GM18951 (cell line): Measurements from ENCODE around the gene OPRM1.

Source experiments
- POLR2A ChIP-seq: IDR thresholded peaks from 4 replicates; pipeline ENCODE4 v1.6.1; 2011; ENCODE audit warnings: mild to moderate bottlenecking; ENCODE audit not compliant: insufficient read length, insufficient read depth; ENCODE audit errors: extremely low read depth
- in situ Hi-C: fragments of 300-500 bp; cut with MboI; formaldehyde crosslinking; loops from one replicate; pipeline ENCODE4 v1.12.0; 2022; ENCODE audit warnings: low sequenced_read_pairs, mixed read lengths, inconsistent platforms; ENCODE audit not compliant: unreplicated experiment

Gene OPRM1

DNA sequence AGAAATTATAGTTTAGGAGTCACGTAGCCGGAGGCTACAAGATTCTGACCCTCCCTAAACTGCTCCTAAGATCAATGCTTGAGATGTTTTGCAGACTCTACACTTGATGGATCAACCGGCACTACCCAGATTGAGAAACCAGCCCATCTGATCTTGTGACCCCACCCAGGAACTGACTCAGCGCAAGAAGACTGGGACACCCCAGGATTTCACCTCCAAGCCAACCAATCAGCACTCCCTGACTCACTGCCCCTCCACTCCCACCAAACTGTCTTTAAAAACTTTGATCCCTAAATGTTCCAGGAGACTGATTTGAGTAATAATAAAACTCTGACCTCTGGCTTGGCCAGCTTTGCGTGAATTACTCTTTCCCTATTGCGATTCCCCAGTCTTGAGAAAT lies 99.8 kb downstream of the OPRM1 start:
- TF ChIP-seq POLR2A = no peak
- in situ Hi-C loops = no loop called here

DNA sequence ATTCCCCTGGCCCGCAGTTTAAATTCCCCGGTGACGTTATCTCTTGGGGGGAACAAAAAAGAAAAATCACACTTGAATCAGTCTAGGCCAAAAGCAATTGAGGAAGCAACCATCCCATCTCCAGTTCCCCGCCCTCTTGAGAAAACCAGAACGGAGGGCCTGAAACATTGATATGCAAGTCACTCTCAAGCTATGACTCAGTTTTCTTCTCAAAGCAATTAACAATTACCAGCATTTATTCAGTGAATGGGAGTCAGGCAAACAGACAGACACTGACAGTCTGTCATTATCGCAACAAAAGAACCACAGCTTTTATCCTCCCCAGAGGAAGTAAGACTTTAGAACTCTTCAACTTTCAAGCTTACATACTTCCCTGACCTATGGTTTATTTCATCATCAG lies 100.9 kb downstream of the OPRM1 start:
- in situ Hi-C loops = no loop called here
- no peak for TF ChIP-seq POLR2A

DNA sequence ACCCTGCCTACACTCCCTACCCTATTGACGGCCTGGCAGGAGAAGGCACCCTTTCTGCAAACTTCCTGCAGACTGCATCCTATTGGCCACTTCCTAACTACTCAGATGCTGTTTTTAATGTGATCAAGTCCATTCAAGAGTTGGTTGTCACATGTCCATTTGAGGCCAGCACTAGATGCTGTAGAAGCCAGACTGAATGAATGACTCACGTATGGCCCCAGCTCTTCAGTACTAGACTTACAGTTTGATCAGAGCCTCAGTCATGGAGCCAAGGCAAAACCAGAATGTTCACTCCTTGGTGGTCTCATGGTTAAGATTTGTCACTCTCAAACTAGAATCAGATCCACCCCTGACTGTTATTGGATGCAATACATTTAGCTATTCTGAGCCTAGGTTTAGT lies 101.7 kb downstream of the OPRM1 start:
- in situ Hi-C loops = no loop called here
- TF ChIP-seq POLR2A = no peak

DNA sequence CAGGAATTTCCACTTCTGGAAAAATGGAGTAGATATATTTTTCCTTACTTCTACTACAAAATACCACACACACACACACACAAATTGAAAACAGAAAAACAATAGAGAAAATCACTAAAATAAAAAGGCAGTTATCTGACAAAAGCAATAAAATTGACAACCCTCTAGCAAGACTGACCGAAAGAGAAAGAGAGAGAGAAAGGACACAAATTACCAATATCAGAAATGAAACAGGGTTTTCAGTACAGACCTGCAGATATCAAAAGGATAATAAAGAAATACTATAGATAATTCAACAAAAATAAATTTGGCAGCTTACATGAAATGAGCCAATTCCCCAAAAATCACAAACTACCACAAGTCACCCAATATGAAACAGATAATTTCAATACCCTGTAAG lies 104.7 kb downstream of the OPRM1 start:
- in situ Hi-C loops = no loop called here
- no peak for TF ChIP-seq POLR2A

DNA sequence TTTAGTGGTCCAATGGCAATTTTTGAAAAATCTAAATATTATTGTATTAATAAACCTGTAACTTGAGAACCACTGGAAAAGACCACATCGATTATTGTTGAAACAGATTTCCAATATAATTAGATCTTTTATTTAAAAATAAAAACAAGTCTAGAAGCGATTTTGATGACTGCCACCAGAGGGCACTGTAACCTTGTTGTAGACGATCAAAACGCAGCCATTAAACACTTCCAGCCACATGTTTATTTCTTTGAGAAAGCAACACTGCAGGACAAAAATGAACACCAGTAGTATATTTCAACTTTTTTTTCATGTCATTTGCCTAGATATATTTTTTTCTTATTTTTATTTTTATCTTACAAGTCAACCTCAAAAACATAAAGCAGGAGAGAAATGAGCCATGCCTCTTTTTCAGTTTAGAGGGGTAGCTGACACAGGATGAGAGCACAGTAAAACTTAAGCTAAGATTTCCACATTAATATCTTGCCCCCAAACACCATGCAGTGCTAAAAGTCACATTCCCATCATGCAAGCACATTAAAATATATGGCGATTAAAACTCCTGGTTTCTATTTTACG lies 115.4 kb downstream of the OPRM1 start:
- in situ Hi-C loops = loop anchor here (10.0 kb wide), 1 partner anchor 120 kb away; no protein-coding TSS in a partner anchor
- TF ChIP-seq POLR2A = no peak

DNA sequence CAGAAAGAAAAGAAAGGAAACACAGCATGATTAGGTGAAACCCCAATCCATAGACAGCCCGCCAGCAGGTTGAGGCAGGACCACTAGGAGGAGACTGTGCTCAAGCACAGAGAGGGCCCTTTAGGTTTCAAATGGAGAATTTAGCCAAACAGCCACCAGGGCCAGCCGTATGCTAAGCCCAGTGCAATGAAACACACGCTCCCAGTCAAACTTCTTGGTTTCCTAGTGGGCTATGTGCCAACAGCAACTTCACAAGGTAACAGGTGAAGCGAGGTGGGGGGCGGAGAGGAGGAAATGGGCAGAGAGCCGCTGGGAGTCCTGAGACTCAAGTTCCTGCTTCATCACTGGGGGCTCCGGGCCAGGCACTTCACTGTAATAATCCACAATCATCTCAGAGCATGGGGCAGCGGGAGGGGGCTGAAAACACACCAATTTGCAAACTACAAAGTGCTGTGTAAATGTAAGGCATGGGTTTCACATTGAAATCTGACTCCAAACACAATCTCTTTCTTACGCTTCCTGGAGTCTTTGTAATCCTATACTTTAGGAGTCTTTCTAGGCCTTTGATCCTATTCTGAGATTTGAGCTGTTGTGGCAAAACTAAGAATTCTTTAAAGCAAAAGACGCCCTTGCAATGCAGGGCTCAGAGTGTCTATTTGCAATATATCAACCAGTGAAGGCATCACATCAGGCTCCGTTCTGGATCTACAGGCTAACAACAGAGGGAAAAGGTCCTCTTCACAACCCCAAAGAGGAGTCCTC lies 117.3 kb downstream of the OPRM1 start:
- peak; percentile 18 for TF ChIP-seq POLR2A
- in situ Hi-C loops = loop anchor here (10.0 kb wide), 1 partner anchor 118 kb away; no protein-coding TSS in a partner anchor

DNA sequence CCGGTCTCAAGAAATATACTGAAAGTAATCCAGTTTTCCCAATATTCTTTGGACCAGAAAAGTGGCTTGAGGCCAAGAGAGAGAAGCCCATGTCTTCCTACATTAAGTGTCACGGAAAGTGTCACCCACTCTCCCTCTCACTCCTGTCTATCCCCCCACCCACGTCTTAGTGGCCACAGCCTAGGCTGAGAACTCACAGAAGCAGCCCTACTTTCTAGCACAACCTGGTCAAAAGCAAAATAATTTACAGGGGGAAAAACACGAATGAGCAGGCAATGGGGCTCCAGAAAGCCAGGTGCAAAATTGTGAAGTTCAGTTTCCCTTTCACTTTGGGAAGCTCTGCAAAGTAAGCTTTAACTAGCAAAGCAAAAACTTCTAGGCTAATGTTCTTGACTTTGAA lies 118.0 kb downstream of the OPRM1 start:
- in situ Hi-C loops = loop anchor here (10.0 kb wide), 1 partner anchor 118 kb away; no protein-coding TSS in a partner anchor
- peak; percentile 29 for TF ChIP-seq POLR2A

DNA sequence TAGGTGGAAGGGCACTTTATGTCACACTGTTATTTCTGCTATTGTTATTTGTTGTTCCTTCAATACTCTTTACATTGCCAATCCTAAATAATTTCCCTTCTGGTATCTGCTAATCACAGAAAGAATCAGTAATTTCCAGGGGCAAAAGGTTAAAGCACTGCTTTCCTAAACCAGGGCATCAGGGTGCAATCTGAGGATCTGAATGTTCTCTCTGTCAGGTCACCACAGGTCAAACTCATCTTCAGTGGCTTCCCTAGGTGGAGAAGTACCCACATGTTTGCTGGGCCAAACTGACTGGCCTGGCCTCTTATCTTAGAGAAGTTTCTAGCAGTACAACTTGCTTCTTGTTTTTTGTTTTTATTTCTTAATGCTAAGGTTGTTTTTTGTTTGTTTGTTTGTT lies 118.7 kb downstream of the OPRM1 start:
- no peak for TF ChIP-seq POLR2A
- in situ Hi-C loops = loop anchor here (10.0 kb wide), 1 partner anchor 117 kb away; no protein-coding TSS in a partner anchor

DNA sequence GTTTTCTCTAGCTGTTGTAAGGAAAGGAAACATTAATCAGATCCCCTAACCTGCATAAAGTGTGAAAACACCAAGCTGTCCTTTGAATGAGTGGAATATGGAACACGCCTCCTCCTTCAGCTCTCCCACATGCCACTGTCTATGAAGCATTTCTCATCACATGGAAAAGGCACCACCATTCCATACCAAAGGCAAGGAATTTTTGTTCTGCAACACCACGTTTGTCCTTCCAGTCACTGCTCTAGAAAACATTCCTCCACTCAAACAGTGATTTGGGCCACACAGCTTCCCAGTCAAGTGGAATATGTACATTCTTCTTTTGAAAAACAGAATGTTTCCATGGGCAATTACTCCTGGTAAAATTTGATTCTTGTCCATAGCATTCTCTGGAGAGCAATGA lies 120.1 kb downstream of the OPRM1 start:
- in situ Hi-C loops = loop anchor here (10.0 kb wide), 1 partner anchor 116 kb away; no protein-coding TSS in a partner anchor
- TF ChIP-seq POLR2A = no peak

DNA sequence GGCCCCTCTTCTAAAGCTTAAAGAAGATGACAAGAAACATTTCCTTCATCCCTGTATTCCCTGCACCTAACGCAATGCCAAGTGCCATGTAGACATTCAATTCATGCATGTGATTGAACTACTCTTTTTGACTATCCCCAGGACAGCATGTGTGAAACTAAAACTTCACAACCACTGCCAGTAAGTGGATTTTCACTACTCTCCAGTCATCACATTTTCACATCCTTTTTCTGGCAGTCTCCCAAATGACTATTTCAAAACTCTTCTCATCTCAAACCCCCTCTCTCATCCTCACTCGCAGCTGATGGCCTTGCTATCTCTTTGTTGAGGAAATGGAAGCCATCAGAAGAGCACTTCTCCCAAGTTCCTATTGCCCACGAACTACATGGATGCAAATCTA lies 122.6 kb downstream of the OPRM1 start:
- TF ChIP-seq POLR2A = no peak
- in situ Hi-C loops = loop anchor here (5.0 kb wide), 1 partner anchor 201 kb away; no protein-coding TSS in a partner anchor

DNA sequence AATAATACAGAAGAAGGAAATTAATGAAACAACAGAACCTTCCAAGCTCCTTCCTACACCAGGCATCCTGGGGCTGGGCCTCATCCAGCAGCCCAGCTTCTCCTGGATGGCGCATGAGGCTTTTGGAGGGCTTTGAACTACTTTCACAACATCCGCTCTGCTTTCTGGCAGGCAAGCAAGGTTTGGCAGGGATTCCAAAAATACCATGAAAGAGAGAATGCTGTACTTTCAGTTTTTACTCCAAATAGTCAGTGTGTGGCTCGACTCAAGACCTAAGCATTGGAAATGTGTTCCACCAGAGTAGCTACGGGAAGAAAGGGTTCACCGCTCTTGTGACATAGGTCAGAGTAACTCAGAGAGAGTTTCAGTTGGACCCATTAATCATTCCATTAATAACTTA lies 125.4 kb downstream of the OPRM1 start:
- in situ Hi-C loops = loop anchor here (5.0 kb wide), 1 partner anchor 198 kb away; no protein-coding TSS in a partner anchor
- no peak for TF ChIP-seq POLR2A

DNA sequence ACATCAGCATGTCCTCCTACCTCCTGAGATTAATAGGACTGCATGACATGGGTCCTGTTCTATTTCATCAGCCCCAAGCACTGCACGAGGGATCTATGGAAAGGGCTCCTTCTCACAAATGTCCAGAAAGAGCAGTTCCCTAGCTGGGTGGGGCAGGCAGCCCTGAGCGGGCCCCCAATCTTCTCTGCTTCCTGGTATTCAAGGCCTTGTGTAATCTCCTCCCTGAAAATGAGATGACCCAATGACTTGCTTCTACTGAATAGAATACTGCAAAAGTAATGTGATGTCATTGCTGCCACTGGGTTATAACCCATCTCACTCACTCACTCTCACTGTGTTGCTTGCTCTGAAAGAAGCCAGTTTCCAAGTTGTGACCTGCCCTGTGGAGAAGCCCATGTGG lies 126.4 kb downstream of the OPRM1 start:
- in situ Hi-C loops = no loop called here

DNA sequence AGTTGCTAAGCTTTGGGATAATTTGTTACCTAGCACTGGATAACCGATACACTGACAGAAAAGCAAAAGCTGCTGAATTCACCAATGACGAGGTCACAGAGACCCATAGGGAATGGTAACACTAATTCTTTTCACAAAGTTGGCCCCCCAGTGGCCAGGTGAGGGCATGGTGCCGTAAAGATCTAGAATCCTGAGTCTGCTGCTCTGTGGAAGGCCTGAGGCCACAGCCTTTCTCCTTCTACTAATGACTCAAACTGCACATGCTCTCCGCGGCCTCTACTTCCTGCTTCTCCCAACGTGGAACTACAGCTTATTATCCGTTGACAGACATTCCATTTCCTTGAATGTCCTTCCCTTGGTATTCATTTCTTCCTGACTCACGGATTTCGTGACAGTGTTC lies 127.1 kb downstream of the OPRM1 start:
- no peak for TF ChIP-seq POLR2A
- in situ Hi-C loops = no loop called here

More for the DNA sequence above, 126.4 kb downstream of the OPRM1 start:
- no peak for TF ChIP-seq POLR2A

DNA sequence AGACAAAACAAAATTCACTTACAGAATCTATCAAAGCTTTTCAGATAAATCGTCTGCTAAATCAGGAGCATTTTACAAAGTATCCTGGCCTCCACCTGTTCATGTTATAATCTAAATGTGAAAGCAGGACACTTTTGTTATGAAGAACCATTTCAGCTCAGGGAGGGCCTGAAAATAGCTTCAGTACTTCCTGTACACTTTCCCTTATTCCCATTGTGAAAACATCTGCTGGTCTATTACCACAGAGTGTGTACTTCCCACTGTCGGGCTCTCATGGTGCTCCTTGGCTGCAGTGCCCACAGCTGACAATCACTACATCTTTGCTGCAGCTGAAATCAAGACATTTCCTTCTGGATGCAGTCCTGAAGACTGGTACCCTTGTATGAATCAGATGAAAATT lies 128.1 kb downstream of the OPRM1 start:
- in situ Hi-C loops = no loop called here
- no peak for TF ChIP-seq POLR2A
